Measurements from ENCODE around the gene FRMD3. TPM values are rescaled to one million over a fixed set of nuclear protein-coding genes. Genes with fewer than 3 reads are reported as not detected.
A peak's percentile ranks its signal among the peaks of the same experiment; 100 is the strongest.

FRMD3 gene
- total RNA-seq, 1 donor from 2014 or later: 1.9 TPM

DNA sequence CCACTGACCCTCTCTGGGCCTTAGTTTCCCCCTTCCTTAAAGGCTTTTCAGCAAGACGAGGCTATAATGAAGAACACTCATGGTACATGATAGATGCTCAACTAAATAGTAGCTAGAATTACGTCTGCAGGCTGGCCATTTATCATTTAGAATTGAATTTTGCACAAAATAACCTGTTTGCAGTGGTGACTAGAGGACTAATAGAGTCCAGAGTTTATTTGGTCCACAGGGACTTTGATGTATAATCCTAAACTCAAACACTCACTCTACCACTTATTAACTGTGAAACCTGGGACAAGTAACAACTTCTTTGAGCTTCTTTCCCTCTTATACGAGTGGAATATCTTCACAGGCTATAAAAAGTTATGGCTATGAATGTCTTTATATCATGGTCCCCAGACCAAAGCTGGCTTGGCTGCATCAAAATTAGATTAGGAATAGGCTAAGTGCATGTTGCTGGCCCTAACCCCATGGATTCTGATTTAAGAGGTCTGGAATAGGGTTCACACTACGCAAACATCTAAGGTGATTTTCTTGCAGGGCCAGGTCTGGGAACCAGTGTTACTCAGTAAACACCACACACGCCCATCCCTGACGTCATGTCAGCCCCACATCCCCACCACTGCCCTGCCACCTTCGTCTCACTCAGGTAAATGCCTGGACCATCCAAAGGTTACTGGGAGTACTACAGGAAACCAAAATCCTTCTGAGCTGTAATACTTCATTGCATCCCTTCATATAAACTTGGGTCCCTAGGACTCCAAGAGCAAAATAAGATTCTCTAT is 150.6 kb downstream of the FRMD3 start:
- H3K4me2 ChIP-seq: no peak overlapping the region
- H3K27me3 ChIP-seq: no peaks in the 10 kb centered on the region
- Mint-ChIP-seq H3K9me3 (no peaks in the 10 kb centered on the region), H3K4me1 (peaks cover 10% of the 10 kb centered on the region), H3K4me3 (no peak overlapping the region), H3K27ac (peak overlapping the region; percentile 26), H3K27me3 (ENCODE audit: insufficient read depth, low read depth) (peaks cover 2% of the 10 kb centered on the region), H3K36me3 (no peaks in the 10 kb centered on the region)
- no peaks in the 10 kb centered on the region for H3K79me2 ChIP-seq (ENCODE audit: low read depth)
- TF ChIP-seq EZH2 (IDR thresholded peaks at IDR 0.05) (no peak), EZH2phosphoT487 (IDR thresholded peaks at IDR 0.05) (no peak)
- H4K20me1 ChIP-seq (ENCODE audit: low read depth): no peaks in the 10 kb centered on the region
- no peaks in the 10 kb centered on the region for H3K9me3 ChIP-seq (ENCODE audit: low read depth)
- H3K36me3 ChIP-seq: no peaks in the 10 kb centered on the region
- no peak overlapping the region for H3K4me3 ChIP-seq
- H3K27ac ChIP-seq: no peak overlapping the region
- no peak overlapping the region for H3K9ac ChIP-seq
- no peak overlapping the region for H2AFZ ChIP-seq (replicated peaks)
- no peaks in the 10 kb centered on the region for H3F3A ChIP-seq (ENCODE audit: low read depth)
- no peak for DNase-seq (ENCODE audit: low spot score)
- H3K4me1 ChIP-seq: no peaks in the 10 kb centered on the region

DNA sequence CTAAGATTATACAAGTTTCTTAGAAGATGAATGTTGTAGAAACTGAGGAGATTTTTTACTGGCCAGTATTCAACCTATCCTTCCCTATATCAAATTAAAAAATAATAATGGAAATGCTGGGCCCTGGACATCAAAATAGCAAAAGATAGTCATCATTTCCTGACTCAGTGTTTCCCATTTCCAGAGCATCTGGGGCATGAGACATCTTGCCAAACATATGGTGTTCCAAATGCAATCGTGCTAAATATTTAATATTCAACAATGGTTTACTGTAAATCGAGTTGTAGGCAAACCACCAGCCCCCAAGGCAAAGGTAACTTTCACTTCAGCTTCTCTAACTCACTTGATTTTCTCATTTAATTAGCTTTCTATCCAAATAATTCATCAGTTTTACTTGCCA is 152.9 kb downstream of the FRMD3 start:
- H3K4me1 ChIP-seq: no peaks in the 10 kb centered on the region
- Mint-ChIP-seq H3K4me1 (no peaks in the 10 kb centered on the region), H3K4me3 (no peak overlapping the region), H3K9me3 (no peaks in the 10 kb centered on the region), H3K27ac (no peak overlapping the region), H3K36me3 (no peaks in the 10 kb centered on the region), H3K27me3 (ENCODE audit: insufficient read depth, low read depth) (no peaks in the 10 kb centered on the region)
- H3K27ac ChIP-seq: no peak overlapping the region
- no peak overlapping the region for H3K4me3 ChIP-seq
- no peaks in the 10 kb centered on the region for H3K36me3 ChIP-seq
- H4K20me1 ChIP-seq (ENCODE audit: low read depth): no peaks in the 10 kb centered on the region
- no peaks in the 10 kb centered on the region for H3K27me3 ChIP-seq
- H3K4me2 ChIP-seq: no peak overlapping the region
- H3K79me2 ChIP-seq (ENCODE audit: low read depth): no peaks in the 10 kb centered on the region
- H3F3A ChIP-seq (ENCODE audit: low read depth): no peaks in the 10 kb centered on the region
- H3K9ac ChIP-seq: no peak overlapping the region
- DNase-seq (ENCODE audit: low spot score): no peak
- H3K9me3 ChIP-seq (ENCODE audit: low read depth): no peaks in the 10 kb centered on the region
- TF ChIP-seq EZH2phosphoT487 (IDR thresholded peaks at IDR 0.05) (no peak), EZH2 (IDR thresholded peaks at IDR 0.05) (no peak)
- TF ChIP-seq, protein P1, sequence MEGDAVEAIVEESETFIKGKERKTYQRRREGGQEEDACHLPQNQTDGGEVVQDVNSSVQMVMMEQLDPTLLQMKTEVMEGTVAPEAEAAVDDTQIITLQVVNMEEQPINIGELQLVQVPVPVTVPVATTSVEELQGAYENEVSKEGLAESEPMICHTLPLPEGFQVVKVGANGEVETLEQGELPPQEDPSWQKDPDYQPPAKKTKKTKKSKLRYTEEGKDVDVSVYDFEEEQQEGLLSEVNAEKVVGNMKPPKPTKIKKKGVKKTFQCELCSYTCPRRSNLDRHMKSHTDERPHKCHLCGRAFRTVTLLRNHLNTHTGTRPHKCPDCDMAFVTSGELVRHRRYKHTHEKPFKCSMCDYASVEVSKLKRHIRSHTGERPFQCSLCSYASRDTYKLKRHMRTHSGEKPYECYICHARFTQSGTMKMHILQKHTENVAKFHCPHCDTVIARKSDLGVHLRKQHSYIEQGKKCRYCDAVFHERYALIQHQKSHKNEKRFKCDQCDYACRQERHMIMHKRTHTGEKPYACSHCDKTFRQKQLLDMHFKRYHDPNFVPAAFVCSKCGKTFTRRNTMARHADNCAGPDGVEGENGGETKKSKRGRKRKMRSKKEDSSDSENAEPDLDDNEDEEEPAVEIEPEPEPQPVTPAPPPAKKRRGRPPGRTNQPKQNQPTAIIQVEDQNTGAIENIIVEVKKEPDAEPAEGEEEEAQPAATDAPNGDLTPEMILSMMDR (IDR thresholded peaks at IDR 0.05): no peak
- H2AFZ ChIP-seq (replicated peaks): no peak overlapping the region

DNA sequence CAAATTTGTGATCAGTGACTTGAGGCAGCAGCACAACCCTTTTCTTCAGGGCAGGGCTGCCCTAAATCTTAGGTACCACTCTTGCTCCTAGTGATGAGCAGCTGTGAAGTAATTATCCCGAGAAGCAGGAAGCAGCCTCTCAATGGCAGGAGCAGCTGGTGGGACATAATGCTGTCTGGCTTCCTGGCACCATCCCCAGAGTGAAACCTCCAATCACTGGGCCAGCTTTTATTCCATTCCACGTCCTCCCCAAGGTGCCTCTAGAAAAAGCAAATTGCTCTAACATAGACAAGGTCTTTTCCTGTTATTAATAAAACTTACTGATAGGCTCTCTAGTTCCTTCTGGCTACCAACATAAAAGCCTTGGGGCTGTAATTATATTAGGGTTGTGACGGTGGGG is 154.0 kb downstream of the FRMD3 start:
- H3K36me3 Mint-ChIP-seq: no peaks in the 10 kb centered on the region

More for the DNA sequence above, 154.0 kb downstream of the FRMD3 start:
- no peaks in the 10 kb centered on the region for H3K79me2 ChIP-seq (ENCODE audit: low read depth)
- no peaks in the 10 kb centered on the region for H3K27me3 ChIP-seq
- H4K20me1 ChIP-seq (ENCODE audit: low read depth): no peaks in the 10 kb centered on the region
- no peaks in the 10 kb centered on the region for H3K27me3 Mint-ChIP-seq (ENCODE audit: insufficient read depth, low read depth)
- no peak overlapping the region for H3K27ac Mint-ChIP-seq
- H3K9me3 ChIP-seq (ENCODE audit: low read depth): no peaks in the 10 kb centered on the region
- H3K9ac ChIP-seq: no peak overlapping the region
- H3K4me3 Mint-ChIP-seq: no peak overlapping the region
- H3K4me2 ChIP-seq: no peak overlapping the region
- no peak overlapping the region for H3K27ac ChIP-seq
- H3K36me3 ChIP-seq: no peaks in the 10 kb centered on the region
- H3K9me3 Mint-ChIP-seq: peaks cover 2% of the 10 kb centered on the region
- no peaks in the 10 kb centered on the region for H3K4me1 Mint-ChIP-seq
- H3K4me3 ChIP-seq: no peak overlapping the region
- DNase-seq (ENCODE audit: low spot score): no peak
- TF ChIP-seq EZH2phosphoT487 (IDR thresholded peaks at IDR 0.05) (no peak), EZH2 (IDR thresholded peaks at IDR 0.05) (no peak)
- TF ChIP-seq, protein P1 (IDR thresholded peaks at IDR 0.05): no peak
- no peak overlapping the region for H2AFZ ChIP-seq (replicated peaks)
- no peaks in the 10 kb centered on the region for H3F3A ChIP-seq (ENCODE audit: low read depth)
- H3K4me1 ChIP-seq: no peaks in the 10 kb centered on the region
